GM13976 (cell line): Measurements from ENCODE around the gene MGLL.
"Not testable (repeated sequence)": the region's sequence is repeated elsewhere in the genome, so short reads cannot be mapped to it uniquely, and the experiment has no call there.

Source experiments
- DNase-seq: peaks from one replicate; pipeline ENCODE4 v3.0.0; 2012; ENCODE audit warnings: low spot score
- CTCF ChIP-seq: IDR thresholded peaks from 2 replicates; pipeline ENCODE4 v1.5.1; 2012; ENCODE audit warnings: borderline replicate concordance, mild to moderate bottlenecking; ENCODE audit not compliant: insufficient read depth; ENCODE audit errors: extremely low read depth, missing control alignments, control extremely low read depth
- in situ Hi-C: fragments of 300-500 bp; cut with MboI; formaldehyde crosslinking; loops from one replicate; pipeline ENCODE4 v1.12.0; 2022; ENCODE audit warnings: low sequenced_read_pairs, mixed read lengths, inconsistent platforms; ENCODE audit not compliant: unreplicated experiment

The MGLL gene

GRCh38 chr3:127686512-127686894 is 135.8 kb downstream of the MGLL start:
- in situ Hi-C loops, result no loop called here
- no peak for TF ChIP-seq CTCF

GRCh38 chr3:127685708-127686511 is 136.4 kb downstream of the MGLL start:
- DNase-seq, result no peak
- no peak for TF ChIP-seq CTCF
- in situ Hi-C loops, result no loop called here

More at GRCh38 chr3:127686512-127686894, 135.8 kb downstream of the MGLL start:
- DNase-seq, result no peak

GRCh38 chr3:127684871-127685707 is 137.2 kb downstream of the MGLL start:
- TF ChIP-seq CTCF, result no peak
- in situ Hi-C loops, result no loop called here
- no peak for DNase-seq

DNA sequence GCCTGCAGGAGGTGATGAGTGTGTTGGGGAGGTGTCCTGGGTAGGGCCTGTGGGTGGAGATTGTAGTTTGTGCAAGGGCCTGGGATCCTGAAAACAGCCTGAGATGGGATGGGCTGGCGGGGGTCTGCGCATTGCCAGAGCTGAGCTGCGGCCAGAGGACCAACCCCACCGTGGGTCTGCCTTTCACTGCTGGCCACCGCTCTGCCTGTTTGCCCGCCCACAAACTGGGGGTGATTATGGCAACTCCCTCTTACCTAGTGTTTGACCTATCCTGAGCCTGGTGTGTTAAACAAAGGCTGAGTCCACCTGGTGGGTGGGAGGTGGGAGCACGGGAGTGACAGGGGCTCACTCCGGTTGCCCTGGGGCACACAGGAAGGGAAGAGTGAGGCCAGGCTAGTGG is 139.8 kb downstream of the MGLL start:
- no peak for DNase-seq
- TF ChIP-seq CTCF, result no peak
- in situ Hi-C loops, result no loop called here

DNA sequence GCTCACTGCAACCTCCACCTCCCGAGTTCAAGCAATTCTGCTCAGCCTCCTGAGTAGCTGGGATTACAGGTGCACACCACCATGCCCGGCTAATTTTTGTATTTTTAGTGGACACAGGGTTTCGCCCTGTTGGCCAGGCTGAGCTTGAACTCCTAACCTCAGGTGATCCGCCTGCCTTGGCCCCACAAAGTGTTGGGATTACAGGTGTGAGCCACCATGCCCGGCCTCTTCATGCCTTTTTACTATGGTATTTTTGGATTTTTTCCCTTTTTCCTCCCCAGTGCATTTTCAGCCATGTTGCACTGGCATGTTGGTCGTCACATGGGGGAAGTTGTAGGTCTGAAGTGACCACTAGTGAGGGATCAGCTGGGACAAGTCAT is 140.2 kb downstream of the MGLL start:
- not testable (repeated sequence) for DNase-seq

DNA sequence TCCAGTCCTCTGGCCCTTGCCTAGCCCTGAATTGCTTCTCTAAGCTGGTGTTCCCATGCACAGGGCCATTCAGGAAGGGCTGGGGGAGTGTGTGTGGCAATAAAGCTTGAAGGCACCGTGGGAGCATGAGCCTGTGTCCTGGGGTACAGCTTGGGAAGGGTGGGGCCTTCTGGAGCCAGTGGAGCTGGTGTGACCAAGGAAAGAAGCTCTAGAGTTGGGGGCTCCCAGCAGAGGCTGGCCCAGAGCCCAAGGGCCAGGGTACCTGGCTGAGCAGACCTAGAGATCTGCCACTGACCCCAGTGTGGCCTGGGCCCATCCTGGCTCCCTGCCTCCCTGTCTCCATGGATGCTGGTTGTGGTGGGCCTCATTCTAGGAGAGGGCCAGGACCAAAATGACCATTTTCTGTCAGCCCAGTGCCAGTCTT is 141.5 kb downstream of the MGLL start:
- no peak for TF ChIP-seq CTCF
- in situ Hi-C loops, result no loop called here
- no peak for DNase-seq

More for the DNA sequence above, 140.2 kb downstream of the MGLL start:
- in situ Hi-C loops, result not testable (repeated sequence)

DNA sequence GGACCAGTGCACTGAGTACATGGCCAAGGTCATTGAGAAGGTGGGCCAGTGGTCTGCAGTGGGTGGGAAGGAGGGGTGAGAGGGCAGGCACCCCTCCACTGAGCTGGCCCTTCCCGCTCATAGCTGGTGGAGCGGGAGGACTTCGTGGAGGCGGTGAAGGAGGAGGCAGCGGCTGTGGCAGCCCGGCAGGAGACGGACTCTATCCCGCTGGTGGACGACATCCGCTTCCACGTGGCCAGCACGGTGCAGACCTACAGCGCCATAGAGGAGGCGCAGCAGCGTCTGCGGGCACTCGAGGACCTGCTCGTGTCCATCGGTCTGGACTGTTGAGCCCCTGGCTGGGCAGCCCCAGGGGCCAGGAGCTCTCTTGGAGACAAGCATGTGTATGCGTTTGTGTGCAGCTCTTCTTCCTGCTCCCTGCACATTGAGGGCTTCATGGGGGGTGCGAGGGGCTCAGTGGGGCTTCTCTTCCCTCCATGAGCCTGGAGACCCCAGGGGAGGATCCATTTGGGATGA is 142.1 kb downstream of the MGLL start:
- DNase-seq, result no peak
- no peak for TF ChIP-seq CTCF
- in situ Hi-C loops, result no loop called here
